KMS-11 (cell line): ENCODE data around the gene TRIM54.
A peak's percentile ranks its signal among the peaks of the same experiment; 100 is the strongest.

Source experiments
- H2AFZ ChIP-seq: fragments of 200-600 bp; sonication (generic); 2 replicates; pipeline ENCODE4 v1.6.1; 2016; ENCODE audit warnings: antibody characterized with exemption, mixed run types, low read depth
- H3K27ac ChIP-seq: fragments of 200-600 bp; sonication (generic); 2 replicates; pipeline ENCODE4 v1.6.1; 2016; ENCODE audit warnings: mild to moderate bottlenecking, mixed run types
- H3K27me3 ChIP-seq: fragments of 200-600 bp; sonication (generic); 2 replicates; pipeline ENCODE4 v1.6.1; 2017; ENCODE audit warnings: mild to moderate bottlenecking, low read depth, mixed run types, moderate library complexity; ENCODE audit not compliant: insufficient read depth
- H3K36me3 ChIP-seq: fragments of 200-600 bp; sonication (generic); 2 replicates; pipeline ENCODE4 v1.6.1; 2017; ENCODE audit warnings: mild to moderate bottlenecking, mixed run types; ENCODE audit not compliant: insufficient read depth
- H3K4me1 ChIP-seq: fragments of 200-600 bp; sonication (generic); 2 replicates; pipeline ENCODE4 v1.6.1; 2016; ENCODE audit warnings: mild to moderate bottlenecking, low read depth, mixed run types; ENCODE audit not compliant: poor library complexity, severe bottlenecking
- H3K4me2 ChIP-seq: fragments of 200-600 bp; sonication (generic); 2 replicates; pipeline ENCODE4 v1.7.0; 2016; ENCODE audit warnings: mild to moderate bottlenecking, mixed run types
- H3K4me3 ChIP-seq: fragments of 200-600 bp; sonication (generic); IDR thresholded peaks from 2 replicates; pipeline ENCODE4 v1.6.1; 2017; ENCODE audit warnings: low read depth, low read length, mixed read lengths; ENCODE audit not compliant: insufficient read depth
- H3K79me2 ChIP-seq: fragments of 200-600 bp; sonication (generic); 2 replicates; pipeline ENCODE4 v1.6.1; 2016; ENCODE audit warnings: low read depth, mixed run types; ENCODE audit not compliant: insufficient read depth
- H3K9ac ChIP-seq: fragments of 200-600 bp; sonication (generic); 2 replicates; pipeline ENCODE4 v1.6.1; 2016; ENCODE audit warnings: mild to moderate bottlenecking, mixed run types
- H4K20me1 ChIP-seq: fragments of 200-600 bp; sonication (generic); 2 replicates; pipeline ENCODE4 v1.6.1; 2016; ENCODE audit warnings: mild to moderate bottlenecking, mixed run types; ENCODE audit not compliant: insufficient read depth
- TF ChIP-seq, protein P1 (sequence below): fragments of 200-600 bp; sonication (generic); conservative IDR thresholded peaks from 2 replicates; pipeline ENCODE4 v1.6.1; 2017; ENCODE audit warnings: low read depth, mild to moderate bottlenecking, antibody characterized with exemption, low read length, moderate library complexity, mixed read lengths

Gene TRIM54

DNA sequence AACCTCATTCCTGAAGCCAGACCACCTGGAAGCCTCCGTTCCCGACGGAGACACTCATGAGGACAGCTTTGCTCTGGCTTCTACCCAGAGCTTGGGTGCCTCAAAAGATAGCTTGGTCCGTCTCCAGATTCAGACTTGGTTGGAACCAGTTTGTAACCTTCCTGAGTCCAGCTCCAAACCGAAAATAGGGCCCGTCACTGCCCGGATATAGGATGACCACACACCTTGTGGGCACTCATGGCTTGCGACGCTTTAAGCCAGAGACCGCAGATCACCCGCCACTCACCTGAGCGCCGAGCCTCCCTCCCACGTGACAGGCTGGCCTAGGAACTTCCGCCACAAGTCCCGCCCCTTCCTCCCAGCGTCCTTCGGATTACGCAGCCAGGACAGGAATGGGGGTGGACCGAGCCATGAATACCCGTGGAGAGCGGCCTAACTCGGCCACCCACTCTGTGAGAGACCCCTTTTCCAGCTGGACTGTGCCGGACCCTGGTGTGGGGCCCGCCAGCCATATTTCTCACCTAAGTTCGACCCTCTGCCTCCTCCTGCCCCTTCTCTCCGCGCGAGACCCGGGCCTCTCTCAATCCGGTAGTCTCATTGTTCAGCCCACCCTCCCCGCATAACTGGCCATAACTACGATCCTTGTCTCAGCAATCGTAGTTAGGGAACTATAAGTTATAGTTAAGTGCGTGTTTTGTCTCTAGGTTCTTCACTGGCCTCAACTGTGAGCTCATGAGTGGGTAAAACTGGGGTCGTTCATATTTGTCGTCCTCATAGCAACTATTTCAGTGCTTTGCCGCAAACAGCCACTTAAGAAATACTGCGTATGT lies 40.8 kb downstream of the TRIM54 start, which contains the start of gene MPV17:
TSS of gene MPV17 (minus strand) at position 332 of the 830 bp plus-strand sequence. CDS start 580 bp downstream, outside the sequence.
- Histone ChIP-seq H3K79me2 (no peaks in the 10 kb centered on the region), H3K9ac (peak within 1 kb of the TSS; percentile 84), H2AFZ (peak within 1 kb of the TSS; percentile 77), H3K27ac (peak within 1 kb of the TSS; percentile 57), H4K20me1 (no peaks in the 10 kb centered on the region), H3K4me3 (peak within 1 kb of the TSS; percentile 92), H3K27me3 (no peaks in the 10 kb centered on the region), H3K4me1 (peaks cover 14% of the 10 kb centered on the region), H3K36me3 (no peaks in the 10 kb centered on the region), H3K4me2 (peak within 1 kb of the TSS; percentile 71)
- TF ChIP-seq, protein P1, sequence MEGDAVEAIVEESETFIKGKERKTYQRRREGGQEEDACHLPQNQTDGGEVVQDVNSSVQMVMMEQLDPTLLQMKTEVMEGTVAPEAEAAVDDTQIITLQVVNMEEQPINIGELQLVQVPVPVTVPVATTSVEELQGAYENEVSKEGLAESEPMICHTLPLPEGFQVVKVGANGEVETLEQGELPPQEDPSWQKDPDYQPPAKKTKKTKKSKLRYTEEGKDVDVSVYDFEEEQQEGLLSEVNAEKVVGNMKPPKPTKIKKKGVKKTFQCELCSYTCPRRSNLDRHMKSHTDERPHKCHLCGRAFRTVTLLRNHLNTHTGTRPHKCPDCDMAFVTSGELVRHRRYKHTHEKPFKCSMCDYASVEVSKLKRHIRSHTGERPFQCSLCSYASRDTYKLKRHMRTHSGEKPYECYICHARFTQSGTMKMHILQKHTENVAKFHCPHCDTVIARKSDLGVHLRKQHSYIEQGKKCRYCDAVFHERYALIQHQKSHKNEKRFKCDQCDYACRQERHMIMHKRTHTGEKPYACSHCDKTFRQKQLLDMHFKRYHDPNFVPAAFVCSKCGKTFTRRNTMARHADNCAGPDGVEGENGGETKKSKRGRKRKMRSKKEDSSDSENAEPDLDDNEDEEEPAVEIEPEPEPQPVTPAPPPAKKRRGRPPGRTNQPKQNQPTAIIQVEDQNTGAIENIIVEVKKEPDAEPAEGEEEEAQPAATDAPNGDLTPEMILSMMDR = no peak

DNA sequence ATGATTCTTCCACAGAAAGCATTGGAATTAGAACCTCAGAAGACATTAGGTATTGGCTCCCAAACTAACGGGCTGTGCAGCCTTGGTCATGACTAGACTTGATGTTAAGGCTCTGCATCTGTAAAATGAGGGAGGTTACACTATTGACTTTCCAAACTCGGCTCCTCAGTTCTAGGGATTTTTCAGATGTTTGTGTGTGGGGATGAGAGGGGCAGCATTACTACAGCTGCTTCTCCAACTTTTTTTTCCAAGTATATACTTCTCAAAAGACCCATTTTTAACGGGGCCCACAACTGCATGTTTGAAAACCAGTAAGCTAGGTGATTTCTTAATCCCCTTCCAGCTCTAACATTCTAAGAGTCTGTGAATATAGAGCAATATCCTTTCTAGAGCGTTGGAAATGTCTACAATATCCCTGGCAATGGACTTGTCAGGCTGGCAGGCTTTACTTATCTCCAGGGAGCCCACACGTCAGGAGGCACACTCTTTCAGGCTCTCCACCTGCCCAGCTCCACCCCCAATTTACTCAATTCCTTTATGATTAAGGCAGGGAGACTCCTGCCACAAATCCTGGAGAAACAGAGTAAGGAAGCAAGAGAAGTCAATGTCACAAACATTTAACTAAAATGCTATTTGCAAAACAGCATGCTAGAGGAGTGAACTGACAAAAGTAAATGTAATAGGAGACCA lies 41.5 kb downstream of the TRIM54 start:
- H3K4me2 ChIP-seq = peak overlapping the region; percentile 71
- H4K20me1 ChIP-seq = no peaks in the 10 kb centered on the region
- H3K9ac ChIP-seq = peak overlapping the region; percentile 84
- TF ChIP-seq, protein P1 = no peak
- peak overlapping the region; percentile 92 for H3K4me3 ChIP-seq
- H2AFZ ChIP-seq = peak overlapping the region; percentile 77; the same call in 1 of the 2 replicates
- H3K36me3 ChIP-seq = no peaks in the 10 kb centered on the region
- peak overlapping the region; percentile 57; the same call in 1 of the 2 replicates for H3K27ac ChIP-seq
- no peaks in the 10 kb centered on the region for H3K27me3 ChIP-seq
- peaks cover 14% of the 10 kb centered on the region for H3K4me1 ChIP-seq
- H3K79me2 ChIP-seq = no peaks in the 10 kb centered on the region

DNA sequence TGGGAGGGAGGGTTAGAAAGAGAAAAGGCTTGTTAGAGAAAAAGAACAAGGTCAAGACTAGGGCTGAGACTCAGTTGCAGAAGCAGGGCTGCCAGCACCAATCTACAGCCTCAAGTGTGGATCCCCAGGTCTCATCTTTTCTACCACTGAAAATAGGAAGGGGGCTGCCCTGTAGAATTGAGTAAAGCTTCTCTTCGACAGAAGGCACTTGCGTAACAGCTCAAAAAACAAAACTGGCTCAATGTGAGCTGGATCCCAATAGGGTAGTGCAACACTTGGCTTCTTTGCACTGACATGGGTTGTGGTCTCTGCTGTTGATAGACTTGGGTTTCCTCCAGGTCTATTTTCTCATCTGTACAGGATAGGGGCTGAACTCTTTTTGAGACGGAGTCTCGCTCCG lies 42.5 kb downstream of the TRIM54 start:
- Histone ChIP-seq H3K4me3 (no peak overlapping the region), H3K9ac (no peak overlapping the region), H2AFZ (no peak overlapping the region), H4K20me1 (no peaks in the 10 kb centered on the region), H3K36me3 (no peaks in the 10 kb centered on the region), H3K79me2 (no peaks in the 10 kb centered on the region), H3K4me1 (peaks cover 14% of the 10 kb centered on the region), H3K27me3 (no peaks in the 10 kb centered on the region), H3K27ac (no peak overlapping the region), H3K4me2 (no peak overlapping the region)
- TF ChIP-seq, protein P1 = no peak

DNA sequence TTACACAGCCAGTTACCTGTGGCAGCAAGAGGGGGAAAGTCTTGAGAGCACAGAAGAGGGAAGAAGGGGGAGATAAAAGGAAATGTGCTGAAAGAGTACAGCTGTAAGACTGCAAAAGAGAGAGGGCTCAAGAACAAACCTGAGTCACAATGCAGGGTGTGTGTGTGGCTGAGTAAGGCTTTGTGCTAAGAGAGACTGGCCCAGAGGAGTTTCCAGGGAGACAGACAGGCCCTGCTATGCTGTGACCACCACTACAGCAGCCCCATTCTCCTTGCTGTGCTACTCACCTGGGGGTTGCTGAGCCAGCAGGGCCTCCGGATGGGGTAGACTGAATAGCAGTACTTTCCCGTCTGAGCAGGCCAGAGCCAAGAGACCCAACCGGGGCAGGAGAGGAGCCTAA lies 53.1 kb downstream of the TRIM54 start:
- no peak overlapping the region for H3K4me3 ChIP-seq
- H4K20me1 ChIP-seq = no peaks in the 10 kb centered on the region
- TF ChIP-seq, protein P1 = no peak
- H3K27me3 ChIP-seq = no peaks in the 10 kb centered on the region
- no peak overlapping the region for H3K4me2 ChIP-seq
- no peak overlapping the region for H2AFZ ChIP-seq
- no peak overlapping the region for H3K27ac ChIP-seq
- no peak overlapping the region for H3K9ac ChIP-seq
- H3K36me3 ChIP-seq = peaks cover 7% of the 10 kb centered on the region; the same call in 1 of the 2 replicates
- H3K79me2 ChIP-seq = no peaks in the 10 kb centered on the region
- no peaks in the 10 kb centered on the region for H3K4me1 ChIP-seq
